H9 (cell line): ENCODE results near the gene GPR83. TPM values are rescaled to one million over a fixed set of nuclear protein-coding genes. Genes with fewer than 3 reads are reported as not detected.
A peak's percentile ranks its signal among the peaks of the same experiment; 100 is the strongest.

ENCODE experiments used
- DNase-seq: peaks from one replicate; pipeline ENCODE4 v3.0.0-alpha.2; 2017
- H2AFZ ChIP-seq: one replicate; pipeline ENCODE4 v1.6.1; 2013; ENCODE audit warnings: mild to moderate bottlenecking, low read length, control low read depth, moderate library complexity
- H2AK5ac ChIP-seq: 2 replicates; pipeline ENCODE4 v1.6.1; 2013; ENCODE audit warnings: low read length, control low read depth, mixed read lengths; ENCODE audit not compliant: insufficient read length
- H2BK120ac ChIP-seq: one replicate; pipeline ENCODE4 v1.6.1; 2013; ENCODE audit warnings: low read depth, mild to moderate bottlenecking, low read length, control low read depth, inconsistent platforms; ENCODE audit not compliant: poor library complexity, severe bottlenecking
- H2BK12ac ChIP-seq: 2 replicates; pipeline ENCODE4 v1.6.1; 2013; ENCODE audit warnings: low read length, control low read depth, mixed read lengths, low read depth; ENCODE audit not compliant: insufficient read length
- H2BK15ac ChIP-seq: 2 replicates; pipeline ENCODE4 v1.6.1; 2013; ENCODE audit warnings: low read depth, low read length, control low read depth
- H2BK20ac ChIP-seq: one replicate; pipeline ENCODE4 v1.6.1; 2013; ENCODE audit warnings: low read depth, mild to moderate bottlenecking, low read length, control low read depth, inconsistent platforms; ENCODE audit not compliant: poor library complexity, severe bottlenecking
- H2BK5ac ChIP-seq: 2 replicates; pipeline ENCODE4 v1.6.1; 2013; ENCODE audit warnings: low read length, control low read depth, mixed read lengths; ENCODE audit not compliant: insufficient read length
- H3K14ac ChIP-seq: 2 replicates; pipeline ENCODE4 v1.6.1; 2013; ENCODE audit warnings: low read length, control low read depth; ENCODE audit not compliant: insufficient read depth
- H3K18ac ChIP-seq: 2 replicates; pipeline ENCODE4 v1.6.1; 2013; ENCODE audit warnings: low read depth, mild to moderate bottlenecking, mixed read lengths, low read length, control low read depth; ENCODE audit not compliant: insufficient read length
- H3K23ac ChIP-seq: 2 replicates; pipeline ENCODE4 v1.6.1; 2013; ENCODE audit warnings: low read length, control low read depth, mixed read lengths, low read depth; ENCODE audit not compliant: insufficient read length
- H3K23me2 ChIP-seq: 2 replicates; pipeline ENCODE4 v1.6.1; 2013; ENCODE audit warnings: low read depth, mild to moderate bottlenecking, mixed read lengths, low read length, control low read depth; ENCODE audit not compliant: insufficient read length, poor library complexity, severe bottlenecking
- H3K27ac ChIP-seq: 2 replicates; pipeline ENCODE4 v1.5.1; 2013; ENCODE audit warnings: low read length, control low read depth, mixed read lengths, low read depth; ENCODE audit not compliant: insufficient read length
- H3K27me3 ChIP-seq: 2 replicates; pipeline ENCODE4 v1.6.1; 2013; ENCODE audit warnings: low read length, control low read depth, inconsistent platforms; ENCODE audit not compliant: insufficient read depth
- H3K4ac ChIP-seq: 2 replicates; pipeline ENCODE4 v1.6.1; 2013; ENCODE audit warnings: low read depth, mild to moderate bottlenecking, control low read depth, inconsistent platforms, low read length, moderate library complexity
- H3K4me1 ChIP-seq: 2 replicates; pipeline ENCODE4 v1.6.1; 2013; ENCODE audit warnings: low read length, control low read depth, inconsistent platforms; ENCODE audit not compliant: insufficient read depth
- H3K4me2 ChIP-seq: 2 replicates; pipeline ENCODE4 v1.6.1; 2013; ENCODE audit warnings: low read length, control low read depth, mixed read lengths; ENCODE audit not compliant: insufficient read length, insufficient read depth
- H3K56ac ChIP-seq: 2 replicates; pipeline ENCODE4 v1.6.1; 2013; ENCODE audit warnings: low read depth, mild to moderate bottlenecking, mixed read lengths, low read length, control low read depth; ENCODE audit not compliant: insufficient read length
- H3K79me1 ChIP-seq: 2 replicates; pipeline ENCODE4 v1.6.1; 2013; ENCODE audit warnings: low read depth, mild to moderate bottlenecking, moderate library complexity, low read length, control low read depth, inconsistent platforms; ENCODE audit not compliant: insufficient read depth, poor library complexity, severe bottlenecking
- H3K79me2 ChIP-seq: 2 replicates; pipeline ENCODE4 v1.6.1; 2013; ENCODE audit warnings: low read length, control low read depth, inconsistent platforms; ENCODE audit not compliant: insufficient read depth
- H3K9ac ChIP-seq: 2 replicates; pipeline ENCODE4 v1.6.1; 2013; ENCODE audit warnings: low read length, control low read depth, mixed read lengths; ENCODE audit not compliant: insufficient read length; ENCODE audit errors: extremely low read depth
- H3K9me3 ChIP-seq: one replicate; pipeline ENCODE4 v1.6.1; 2013; ENCODE audit warnings: low read depth, low read length, inconsistent platforms; ENCODE audit not compliant: control insufficient read depth
- H3T11ph ChIP-seq: one replicate; pipeline ENCODE4 v1.6.1; 2013; ENCODE audit warnings: mild to moderate bottlenecking, low read length, control low read depth, inconsistent platforms
- H4K20me1 ChIP-seq: one replicate; pipeline ENCODE4 v1.6.1; 2013; ENCODE audit not compliant: control insufficient read depth, insufficient read length, insufficient read depth
- H4K5ac ChIP-seq: 2 replicates; pipeline ENCODE4 v1.6.1; 2013; ENCODE audit warnings: low read depth, mild to moderate bottlenecking, mixed read lengths, low read length, control low read depth; ENCODE audit not compliant: insufficient read length
- H4K8ac ChIP-seq: replicated peaks from 2 replicates; pipeline ENCODE4 v1.6.1; 2013; ENCODE audit warnings: low read length, control low read depth, mixed read lengths, low read depth; ENCODE audit not compliant: insufficient read length
- H4K91ac ChIP-seq: 2 replicates; pipeline ENCODE4 v1.6.1; 2013; ENCODE audit warnings: low read depth, mild to moderate bottlenecking, moderate library complexity, mixed read lengths, low read length, control low read depth; ENCODE audit not compliant: insufficient read length
- H3K27ac Mint-ChIP-seq, 3 experiments: 2 replicates in 2 of 3; 3 replicates in 1 of 3; pipeline ENCODE4 v1.8.0; 2020 to 2021; ENCODE audit warnings: mixed read lengths in 3 of 3, mild to moderate bottlenecking in 1 of 3, moderate library complexity in 1 of 3
- H3K27me3 Mint-ChIP-seq: 2 replicates; pipeline ENCODE4 v1.8.0; 2021; ENCODE audit warnings: low read depth, mild to moderate bottlenecking, moderate library complexity, mixed read lengths
- H3K36me3 Mint-ChIP-seq, 3 experiments: 2 replicates in 2 of 3; 3 replicates in 1 of 3; pipeline ENCODE4 v1.8.0; 2020 to 2021; ENCODE audit warnings: low read depth in 3 of 3, mixed read lengths in 3 of 3; ENCODE audit not compliant: insufficient read depth in 1 of 3
- H3K4me1 Mint-ChIP-seq, 2 experiments: 2 replicates each; pipeline ENCODE4 v1.8.0; 2020; ENCODE audit warnings: mixed read lengths in 2 of 2
- H3K4me3 Mint-ChIP-seq, 2 experiments: 2 replicates in 1 of 2; 3 replicates in 1 of 2; pipeline ENCODE4 v1.8.0; 2020 to 2021; ENCODE audit warnings: mild to moderate bottlenecking in 2 of 2, mixed read lengths in 2 of 2, moderate library complexity in 1 of 2
- H3K9me3 Mint-ChIP-seq, 2 experiments: 2 replicates in 1 of 2; 3 replicates in 1 of 2; pipeline ENCODE4 v1.8.0; 2020; ENCODE audit warnings: mild to moderate bottlenecking in 2 of 2, mixed read lengths in 2 of 2, moderate library complexity in 1 of 2
- CTCF ChIP-seq: fragments of 200-600 bp; sonication (generic); conservative IDR thresholded peaks from 3 replicates; pipeline ENCODE4 v1.8.0; 2021; ENCODE audit warnings: antibody characterized with exemption, mild to moderate bottlenecking
- WGBS: extraction: QIAGEN DNeasy Blood & Tissue Kit; methylation state at CpG from one replicate; pipeline ENCODE4 v1.1.7; 2013; ENCODE audit warnings: missing lambda C conversion rate, low lambda C conversion rate, mixed read lengths; ENCODE audit not compliant: insufficient read length; ENCODE audit errors: extremely low coverage; 5-methylcytosine and 5-hydroxymethylcytosine counted together
- total RNA-seq: library from RNA; stranded (reverse); gene quantifications from 2 replicates; pipeline ENCODE4 v1.2.1, GENCODE V29; 2021

GPR83 gene
- total RNA-seq, 1 experiment from 2014 or later: not detected

- H2AFZ ChIP-seq: no peak overlapping the region
These were observed 600 bp upstream of the GPR83 start for GRCh38 chr11:94401773-94402265.

More at GRCh38 chr11:94401773-94402265, 600 bp upstream of the GPR83 start:
- Mint-ChIP-seq H3K27me3 (peaks cover 65% of the 10 kb centered on the region), H3K4me1 (peaks cover 14 to 17% of the 10 kb centered on the region in 2 experiments), H3K9me3 (no peaks in the 10 kb centered on the region), H3K36me3 (no peaks in the 10 kb centered on the region; a peak in 1 of 7 replicates), H3K4me3 (peak overlapping the region; percentile 56 to 75), H3K27ac (no peak overlapping the region)
- Histone ChIP-seq H3K4me2 (peak overlapping the region; percentile 75), H3K79me1 (no peaks in the 10 kb centered on the region), H2BK20ac (no peak overlapping the region), H2BK15ac (no peak overlapping the region), H3K27me3 (peaks cover 23% of the 10 kb centered on the region; the same call in 1 of the 2 replicates), H2BK12ac (no peak overlapping the region), H3K56ac (no peak overlapping the region), H2BK5ac (no peak overlapping the region), H3K23ac (no peak overlapping the region), H2BK120ac (no peak overlapping the region), H4K91ac (no peak overlapping the region), H3K79me2 (no peaks in the 10 kb centered on the region), H3K14ac (no peak overlapping the region; the same call in 1 of the 2 replicates), H3K27ac (no peak overlapping the region), H3K9ac (no peak overlapping the region), H3T11ph (no peak overlapping the region), H3K18ac (no peak overlapping the region), H3K9me3 (no peaks in the 10 kb centered on the region), H3K4me1 (no peaks in the 10 kb centered on the region), H4K5ac (no peak overlapping the region), H3K23me2 (no peaks in the 10 kb centered on the region), H4K20me1 (no peaks in the 10 kb centered on the region), H3K4ac (no peak overlapping the region), H4K8ac (no peak overlapping the region), H2AK5ac (no peak overlapping the region)
- no peak for TF ChIP-seq CTCF
- no CpG with 5 or more reads among the region's 10 CpGs for WGBS
- DNase-seq: no peak
